HL-60/S4 treated with phorbol 12-myristate 13-acetate at 8.2 ng/mL for 4 days and 3 days (cell line): Measurements from ENCODE around the gene REC8.
"Not testable (repeated sequence)": the region's sequence is repeated elsewhere in the genome, so short reads cannot be mapped to it uniquely, and the experiment has no call there.

Experiments
- in situ Hi-C: fragments of 300-500 bp; cut with MboI; formaldehyde crosslinking; loops from 2 replicates; pipeline ENCODE4 v1.15.0; 2022; ENCODE audit warnings: low sequenced_read_pairs

REC8 gene

GRCh38 chr14:24197056-24197450 lies 25.2 kb downstream of the REC8 start:
- in situ Hi-C loops: no loop called here

GRCh38 chr14:24198814-24199524 lies 27.1 kb downstream of the REC8 start:
- in situ Hi-C loops: no loop called here

DNA sequence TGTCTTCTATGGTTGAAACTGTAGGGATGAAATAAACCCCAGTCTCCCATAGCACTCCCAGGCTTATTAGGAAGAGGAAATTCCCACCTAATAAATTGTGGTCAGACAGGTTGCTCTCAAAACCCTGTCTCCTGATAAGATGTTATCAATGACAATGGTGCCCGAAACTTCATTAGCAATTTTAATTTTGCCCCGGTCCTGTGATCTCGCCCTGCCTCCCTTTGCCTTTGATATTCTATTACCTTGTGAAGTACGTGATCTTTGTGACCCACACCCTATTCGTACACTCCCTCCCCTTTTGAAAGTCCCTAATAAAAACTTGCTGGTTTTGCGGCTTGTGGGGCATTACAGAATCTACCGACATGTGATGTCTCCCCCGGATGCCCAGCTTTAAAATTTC lies 30.7 kb downstream of the REC8 start:
- in situ Hi-C loops: not testable (repeated sequence)

DNA sequence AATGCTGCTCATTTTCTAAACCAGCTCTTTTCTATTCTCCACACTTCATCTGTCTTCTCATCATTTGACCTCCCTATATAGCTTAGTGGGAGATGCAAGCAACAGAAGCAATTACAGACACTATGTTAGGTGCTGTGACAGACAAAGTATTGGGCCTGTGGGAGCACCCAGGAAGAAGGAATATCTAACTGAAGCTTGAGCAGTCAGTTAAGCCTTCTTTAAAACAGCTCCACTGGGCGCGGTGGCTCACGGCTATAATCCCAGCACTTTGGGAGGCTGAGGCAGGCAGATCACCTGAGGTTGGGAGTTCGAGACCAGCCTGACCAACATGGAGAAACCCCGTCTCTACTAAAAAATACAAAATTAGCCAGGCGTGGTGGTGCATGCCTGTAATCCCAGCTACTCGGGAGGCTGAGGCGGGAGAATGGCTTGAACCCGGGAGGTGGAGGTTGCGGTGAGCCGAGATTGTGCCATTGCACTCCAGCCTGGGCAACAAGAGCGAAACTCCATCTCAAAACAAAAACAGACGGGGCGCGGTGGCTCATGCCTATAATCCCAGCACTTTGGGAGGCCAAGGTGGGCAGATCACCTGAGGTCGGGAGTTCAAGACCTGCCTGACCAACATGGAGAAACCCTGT lies 31.5 kb downstream of the REC8 start:
- in situ Hi-C loops: not testable (repeated sequence)

DNA sequence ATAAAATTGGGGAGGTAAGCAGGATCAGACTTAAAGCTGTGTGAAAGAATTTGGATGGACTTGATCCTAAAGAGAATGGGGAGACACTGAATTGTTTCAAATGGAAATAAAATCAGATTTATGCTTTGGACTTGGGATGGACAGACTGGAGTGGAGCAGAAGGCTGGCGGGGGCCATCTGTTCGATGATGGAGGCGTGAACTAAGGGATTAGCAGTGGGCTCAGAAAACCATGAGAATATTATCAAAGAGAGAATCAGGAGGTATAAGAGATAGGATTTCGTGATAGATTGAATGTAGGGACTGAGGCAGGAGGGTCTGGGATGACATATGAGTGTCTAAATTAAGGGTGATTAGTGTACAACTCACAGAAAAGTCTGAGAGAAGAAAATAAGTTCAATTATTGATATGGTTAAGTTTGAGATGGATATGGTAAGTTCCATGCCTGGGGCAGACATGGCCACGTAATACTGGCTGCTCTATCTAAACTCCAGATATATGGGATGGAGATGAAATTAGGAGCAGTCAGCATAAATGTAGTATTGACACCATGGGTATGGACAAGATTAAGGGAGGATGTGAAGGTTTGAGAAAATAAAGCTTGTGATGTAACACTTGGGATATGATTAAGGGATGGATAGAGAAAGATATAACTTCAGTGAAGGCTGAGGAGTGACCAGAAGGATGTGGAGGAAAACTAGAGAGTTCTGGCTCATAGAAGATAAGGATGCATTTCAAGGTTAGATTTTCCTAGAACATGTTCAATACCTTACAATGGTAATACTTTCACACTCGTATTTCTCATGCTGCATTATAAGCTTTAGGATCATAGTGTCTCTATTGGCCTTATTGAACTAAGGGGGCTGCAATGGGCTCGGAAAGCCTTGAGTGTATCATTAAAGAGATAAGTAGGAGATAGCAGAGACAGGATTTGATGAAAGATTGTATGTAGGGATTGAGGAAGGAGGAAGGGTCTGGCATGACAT lies 32.6 kb downstream of the REC8 start:
- in situ Hi-C loops: no loop called here

DNA sequence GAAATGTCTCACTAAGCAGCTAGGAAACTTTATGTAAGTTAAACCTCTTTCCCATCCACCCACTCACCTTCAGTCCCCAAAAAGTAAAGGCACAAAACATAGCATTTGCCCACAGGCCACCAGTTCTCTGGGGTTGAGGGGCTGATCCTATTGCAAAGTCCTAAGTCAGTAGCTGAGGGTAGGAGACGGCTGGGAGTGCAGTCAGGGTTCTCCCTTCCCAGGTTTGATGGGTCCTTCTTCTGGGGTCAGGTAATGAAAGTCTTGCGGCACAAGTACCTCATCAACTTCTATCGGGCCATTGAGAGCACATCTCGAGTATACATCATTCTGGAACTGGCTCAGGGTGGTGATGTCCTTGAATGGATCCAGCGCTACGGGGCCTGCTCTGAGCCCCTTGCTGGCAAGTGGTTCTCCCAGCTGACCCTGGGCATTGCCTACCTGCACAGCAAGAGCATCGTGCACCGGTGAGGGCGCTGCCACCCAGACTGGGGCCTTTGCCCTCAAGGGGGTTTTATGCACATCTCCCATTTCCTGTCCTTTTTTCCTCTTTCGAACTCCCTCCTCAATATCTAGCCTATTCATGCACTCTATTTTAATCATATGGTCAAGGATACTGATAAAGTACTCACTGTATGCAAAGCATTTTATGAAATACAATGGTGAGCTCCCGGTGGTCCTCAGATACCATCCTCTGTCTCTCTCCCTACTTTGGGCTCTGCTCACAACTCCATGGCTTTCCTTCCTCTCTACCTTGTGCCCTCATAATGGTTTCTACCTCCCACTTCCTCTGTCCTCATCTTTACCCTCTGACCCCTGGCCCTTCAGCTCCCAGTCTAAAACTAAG lies 34.6 kb downstream of the REC8 start:
- in situ Hi-C loops: no loop called here

- in situ Hi-C loops: no loop called here
Measured at GRCh38 chr14:24207104-24207551, 35.2 kb downstream of the REC8 start.

DNA sequence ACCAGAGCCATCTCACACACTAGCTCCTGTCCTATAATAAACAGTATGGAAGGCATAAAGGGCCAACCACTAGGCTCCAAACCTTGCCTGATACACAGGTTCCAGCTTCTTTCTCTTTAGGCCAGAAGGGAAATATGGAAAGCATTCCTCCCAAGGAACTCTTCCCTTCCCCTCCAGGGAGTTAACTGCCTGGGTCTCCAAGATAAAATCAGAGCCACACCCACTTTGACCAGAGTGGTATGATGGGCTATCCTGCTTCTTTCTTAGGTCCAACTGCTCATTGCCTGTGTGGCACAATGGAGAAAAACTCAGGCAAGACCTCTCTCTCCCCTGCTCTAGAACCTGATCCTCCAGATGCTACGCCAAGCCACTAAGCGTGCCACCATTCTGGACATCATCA lies 35.7 kb downstream of the REC8 start:
- in situ Hi-C loops: no loop called here

GRCh38 chr14:24211311-24211710 lies 39.4 kb downstream of the REC8 start:
- in situ Hi-C loops: no loop called here

GRCh38 chr14:24212924-24213865 lies 41.3 kb downstream of the REC8 start, which contains the start of gene CHMP4A:
Gene CHMP4A (minus strand): TSS chr14:24213488. CDS start chr14:24213439, 49 bp downstream.
- in situ Hi-C loops: no loop called here

- in situ Hi-C loops: no loop called here
Measured at GRCh38 chr14:24213866-24214662, 42.2 kb downstream of the REC8 start.

DNA sequence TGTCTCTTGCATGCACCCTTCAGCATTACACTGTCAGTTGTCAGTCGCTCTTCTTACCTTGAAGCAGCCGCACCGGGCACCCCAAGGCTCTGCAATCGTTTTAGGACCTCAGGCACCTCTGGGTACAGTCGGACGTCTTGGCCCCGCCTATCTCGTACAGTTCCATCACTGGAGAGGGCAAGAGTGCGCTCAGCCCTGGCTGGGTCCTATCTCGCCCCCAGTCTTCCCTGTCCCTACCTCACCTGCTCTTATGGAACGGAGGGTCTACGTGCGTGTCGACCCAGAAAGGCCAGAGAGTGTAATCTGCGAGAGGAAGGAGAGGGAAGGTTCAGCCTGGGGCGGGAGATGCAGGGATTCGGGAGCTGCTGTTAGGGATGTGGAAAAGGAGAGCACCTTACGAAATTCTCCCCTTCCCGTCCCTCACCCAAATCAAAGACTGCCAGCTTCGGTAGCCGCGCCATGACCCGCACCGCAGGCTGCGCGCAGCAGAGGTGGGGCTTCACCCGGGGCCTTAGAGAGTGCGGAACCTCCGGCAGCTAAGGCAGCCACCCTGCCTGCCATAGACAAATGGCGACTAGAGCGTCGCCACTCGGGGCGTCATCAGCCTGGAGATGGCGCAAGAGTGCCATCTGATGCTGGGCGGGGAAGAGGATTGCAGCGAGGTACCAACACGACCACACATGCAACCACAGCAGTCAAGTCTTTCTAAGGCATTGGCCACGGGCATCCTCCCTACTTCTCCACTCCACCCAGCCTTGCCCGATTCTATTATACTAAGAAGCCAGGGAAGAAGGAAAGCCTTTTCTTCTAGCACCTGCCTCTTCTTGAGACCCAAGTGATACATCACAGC lies 43.8 kb downstream of the REC8 start, which contains the start of gene MDP1:
Gene MDP1 (minus strand): TSS at position 572 of the 850 bp plus-strand sequence. CDS start 111 bp downstream, at position 461.
- in situ Hi-C loops: no loop called here

DNA sequence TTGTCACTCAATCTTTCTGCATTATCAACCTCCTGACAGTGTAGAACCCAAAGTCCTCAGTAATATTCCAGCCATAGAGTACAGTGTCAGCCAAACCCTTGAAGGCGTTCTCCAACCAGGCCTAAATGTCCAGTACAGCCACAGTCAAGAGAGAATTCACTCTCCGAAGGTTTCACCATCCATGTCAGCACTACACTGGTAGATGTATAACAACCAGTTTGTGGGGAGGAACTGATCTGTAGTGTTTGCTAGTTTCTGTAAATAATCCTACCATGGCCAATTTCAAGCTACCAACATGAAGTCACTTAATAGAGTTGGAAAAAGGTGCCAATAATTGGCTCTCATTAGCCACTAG lies 44.4 kb downstream of the REC8 start:
- in situ Hi-C loops: no loop called here

GRCh38 chr14:24216876-24217275 lies 45.0 kb downstream of the REC8 start:
- in situ Hi-C loops: not testable (repeated sequence)

DNA sequence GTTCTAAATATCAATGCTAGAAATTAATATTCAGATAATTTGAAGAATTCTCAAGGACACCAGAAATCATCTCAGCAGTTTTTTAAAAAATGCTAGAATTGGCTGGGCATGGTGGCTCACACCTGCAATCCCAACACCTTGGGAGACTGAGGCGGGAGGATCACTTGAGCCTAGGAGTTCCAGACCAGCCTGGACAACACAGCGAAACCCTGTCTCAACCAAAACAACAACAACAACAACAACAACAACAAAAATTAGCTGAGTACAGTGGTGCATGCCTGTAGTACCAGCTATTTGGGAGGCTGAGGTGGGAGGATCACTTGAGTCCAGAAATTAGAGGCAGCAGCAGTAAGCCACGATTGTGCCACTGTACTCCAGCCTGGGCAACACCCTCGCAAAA lies 47.2 kb downstream of the REC8 start:
- in situ Hi-C loops: no loop called here

DNA sequence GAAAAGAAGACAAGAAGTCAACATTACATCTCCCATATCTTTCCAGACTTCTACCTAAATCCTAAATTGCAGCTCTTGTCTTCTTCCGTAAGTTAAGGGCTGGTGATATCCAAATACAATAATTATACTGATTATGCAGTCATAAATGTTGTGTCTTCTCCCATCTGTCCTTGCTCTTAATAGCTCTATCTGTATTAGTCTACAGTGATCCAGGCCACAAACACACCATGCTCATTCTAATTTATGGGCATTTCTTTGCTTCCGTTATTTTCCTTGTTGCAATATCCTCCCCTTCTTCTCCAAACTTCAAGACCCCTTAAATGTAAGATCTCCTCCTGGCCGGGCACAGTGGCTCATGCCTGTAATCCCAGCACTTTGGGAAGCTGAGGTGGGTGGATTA lies 47.6 kb downstream of the REC8 start:
- in situ Hi-C loops: no loop called here

DNA sequence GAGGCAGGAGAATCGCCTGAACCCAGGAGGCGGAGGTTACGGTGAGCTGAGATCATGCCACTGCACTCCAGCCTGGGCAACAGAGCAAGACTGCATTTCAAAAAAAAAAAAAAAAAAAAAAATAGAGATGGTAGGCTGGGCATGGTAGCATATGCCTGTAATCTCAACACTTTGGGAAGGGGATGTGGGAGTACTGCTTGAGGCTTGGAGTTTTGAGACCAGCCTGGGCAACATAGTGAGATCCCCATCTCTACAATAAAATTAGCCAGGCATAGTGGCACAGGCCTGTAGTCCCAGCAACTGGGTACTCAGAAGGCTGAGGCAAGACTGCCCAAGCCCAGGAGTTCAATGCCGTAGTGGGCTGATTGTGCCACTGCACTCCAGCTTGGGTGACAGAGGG lies 51.1 kb downstream of the REC8 start:
- in situ Hi-C loops: not testable (repeated sequence)
